HG02852 (cell line): ENCODE measurements around the gene FARS2.

Experiments used
- ATAC-seq: cut with Tn5 transposase; IDR thresholded peaks from one replicate; pipeline ENCODE4 v1.9.1; 2021; ENCODE audit warnings: mild to moderate bottlenecking, moderate library complexity; ENCODE audit not compliant: unreplicated experiment

The FARS2 gene

GRCh38 chr6:5524110-5524509 lies 262.8 kb downstream of the FARS2 start:
- no peak for ATAC-seq

- ATAC-seq: no peak
Observed at GRCh38 chr6:5525209-5525608, 263.9 kb downstream of the FARS2 start.

- ATAC-seq: no peak
Observed at GRCh38 chr6:5529015-5529414, 267.7 kb downstream of the FARS2 start.

GRCh38 chr6:5529733-5530132 lies 268.4 kb downstream of the FARS2 start:
- ATAC-seq: no peak

- no peak for ATAC-seq
Observed at GRCh38 chr6:5531161-5531560, 269.8 kb downstream of the FARS2 start.

- ATAC-seq: no peak
Observed at GRCh38 chr6:5531853-5532375, 270.6 kb downstream of the FARS2 start.

GRCh38 chr6:5532941-5533340 lies 271.6 kb downstream of the FARS2 start:
- no peak for ATAC-seq

GRCh38 chr6:5534643-5535042 lies 273.3 kb downstream of the FARS2 start:
- no peak for ATAC-seq

- ATAC-seq: no peak
Observed at GRCh38 chr6:5536644-5537043, 275.3 kb downstream of the FARS2 start.

- ATAC-seq: no peak
Observed at GRCh38 chr6:5537132-5537531, 275.8 kb downstream of the FARS2 start.

GRCh38 chr6:5537967-5538366 lies 276.7 kb downstream of the FARS2 start:
- ATAC-seq: no peak

GRCh38 chr6:5540370-5540769 lies 279.1 kb downstream of the FARS2 start:
- ATAC-seq: no peak

- ATAC-seq: no peak
Observed at GRCh38 chr6:5541025-5541424, 279.7 kb downstream of the FARS2 start.

GRCh38 chr6:5541751-5542432 lies 280.6 kb downstream of the FARS2 start:
- no peak for ATAC-seq

- no peak for ATAC-seq
Observed at GRCh38 chr6:5547556-5547955, 286.2 kb downstream of the FARS2 start.

- ATAC-seq: no peak
Observed at GRCh38 chr6:5550631-5551030, 289.3 kb downstream of the FARS2 start.

GRCh38 chr6:5552243-5552642 lies 290.9 kb downstream of the FARS2 start:
- ATAC-seq: no peak

GRCh38 chr6:5553767-5554166 lies 292.5 kb downstream of the FARS2 start:
- peak; percentile 60 for ATAC-seq

GRCh38 chr6:5554226-5554625 lies 292.9 kb downstream of the FARS2 start:
- ATAC-seq: no peak

GRCh38 chr6:5556011-5556410 lies 294.7 kb downstream of the FARS2 start:
- ATAC-seq: no peak

GRCh38 chr6:5557506-5557905 lies 296.2 kb downstream of the FARS2 start:
- ATAC-seq: no peak

- ATAC-seq: no peak
Observed at GRCh38 chr6:5559651-5560050, 298.3 kb downstream of the FARS2 start.

- no peak for ATAC-seq
Observed at GRCh38 chr6:5562277-5562676, 301.0 kb downstream of the FARS2 start.
